ENCODE data around the gene CAMKMT. TPM values are rescaled to one million over a fixed set of nuclear protein-coding genes. Genes with fewer than 3 reads are reported as not detected.
"Not testable (repeated sequence)": the region's sequence is repeated elsewhere in the genome, so short reads cannot be mapped to it uniquely, and the experiment has no call there.

CAMKMT gene
- total RNA-seq, 1 donor from 2014 or later = 5.6 TPM

DNA sequence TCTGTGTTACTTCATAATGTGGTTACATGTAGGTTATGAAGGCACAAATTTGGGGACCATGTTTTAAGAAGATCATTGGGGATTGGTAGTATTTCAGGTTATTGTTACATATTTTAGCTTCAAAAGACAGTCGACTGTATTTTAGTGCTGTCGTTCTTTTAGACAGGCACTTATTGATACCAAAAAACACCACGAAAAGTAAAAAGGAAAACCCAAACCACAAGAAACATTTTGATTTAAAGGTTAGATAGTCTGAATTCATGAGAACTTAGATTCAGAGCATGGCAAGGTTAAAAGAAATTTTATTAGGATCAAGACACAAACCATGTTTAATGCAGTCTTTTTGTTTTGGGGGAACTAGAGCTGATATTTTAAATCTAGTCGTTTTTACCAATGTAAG, 209.0 kb downstream of the CAMKMT start:
- intact Hi-C loops (cut with DNase I) = no loop called here
- no peak for DNase-seq (ENCODE audit: low spot score)

DNA sequence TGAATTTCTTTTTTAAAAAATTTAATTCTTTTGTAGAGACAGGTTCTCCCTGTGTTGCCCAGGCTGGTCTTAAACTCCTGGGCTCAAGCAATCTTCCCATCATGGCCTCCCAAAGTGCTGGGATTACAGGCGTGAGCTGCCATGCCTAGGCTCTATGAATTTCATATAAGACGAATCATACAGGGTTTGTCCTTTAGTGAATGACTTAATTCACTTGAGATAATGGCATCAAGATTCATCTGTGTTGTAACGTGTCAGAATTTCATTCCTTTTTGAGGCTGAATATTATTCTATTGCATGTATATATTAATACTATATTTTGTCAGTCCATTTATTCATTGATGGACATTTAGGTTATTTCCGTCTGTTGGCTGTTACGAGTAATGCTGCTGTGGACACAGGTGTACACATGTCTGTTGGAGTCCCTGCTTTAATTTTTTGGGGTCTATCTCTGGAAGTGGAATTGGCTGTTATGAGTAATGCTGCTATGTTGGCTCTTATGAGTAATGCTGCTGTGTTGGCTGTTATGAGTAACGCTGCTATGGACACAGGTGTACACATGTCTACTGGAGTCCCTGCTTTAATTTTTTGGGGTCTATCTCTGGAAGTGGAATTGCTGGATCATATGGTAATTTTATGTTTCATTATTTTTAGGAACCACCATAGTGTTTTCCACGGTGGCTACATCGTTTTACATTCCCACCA, 210.6 kb downstream of the CAMKMT start:
- intact Hi-C loops (cut with DNase I) = no loop called here
- no peak for DNase-seq (ENCODE audit: low spot score)

DNA sequence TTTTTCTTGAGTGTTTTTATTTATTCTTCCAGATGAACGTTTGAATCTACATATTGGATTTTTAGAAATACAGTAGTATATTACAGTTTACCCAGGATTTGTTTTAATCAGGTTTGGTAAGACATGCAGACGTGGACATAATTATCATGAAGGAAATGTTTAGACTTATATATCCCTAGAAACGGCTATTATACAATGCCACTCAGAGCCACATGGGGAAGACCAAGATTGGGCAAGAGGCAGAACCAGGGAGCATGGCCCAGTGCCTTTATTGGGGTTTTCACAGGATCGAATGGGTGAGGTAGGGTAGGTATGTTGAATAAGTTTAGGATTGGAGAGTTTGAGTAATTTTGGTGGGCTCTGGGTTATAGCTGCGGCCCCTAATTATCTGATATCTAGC, 212.2 kb downstream of the CAMKMT start:
- intact Hi-C loops (cut with DNase I) = no loop called here

DNA sequence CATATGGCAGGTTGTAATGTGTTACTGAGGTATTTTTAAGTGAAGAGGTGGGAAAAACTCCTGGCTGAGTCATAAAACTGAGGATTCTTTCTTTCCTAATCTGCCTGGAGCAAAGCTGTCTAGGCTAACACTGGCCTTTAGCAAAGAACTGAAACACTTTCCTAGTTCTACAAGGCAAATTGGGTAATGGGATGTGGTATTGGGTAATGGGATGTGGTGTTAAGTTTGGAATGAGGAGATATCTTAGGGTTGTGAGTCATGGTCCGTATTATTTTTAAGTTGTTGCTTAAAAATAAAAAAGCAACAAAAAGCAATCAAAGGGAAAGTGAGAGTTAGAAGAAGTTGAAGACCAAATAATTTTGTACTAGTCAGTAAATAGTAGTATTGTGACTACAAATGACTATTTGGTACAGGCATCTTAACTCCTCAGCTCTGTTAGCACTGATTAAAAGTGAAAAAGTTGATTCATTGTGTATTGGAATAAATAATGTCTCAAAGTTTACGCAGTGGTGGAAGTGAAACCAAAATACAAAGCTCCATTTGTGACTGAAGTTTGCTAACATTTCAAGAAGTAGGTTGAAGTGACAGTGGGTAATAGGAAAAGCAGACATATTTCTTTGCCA, 216.8 kb downstream of the CAMKMT start:
- intact Hi-C loops (cut with DNase I) = no loop called here
- DNase-seq (ENCODE audit: low spot score) = no peak

More for the DNA sequence above, 212.2 kb downstream of the CAMKMT start:
- DNase-seq (ENCODE audit: low spot score) = no peak

DNA sequence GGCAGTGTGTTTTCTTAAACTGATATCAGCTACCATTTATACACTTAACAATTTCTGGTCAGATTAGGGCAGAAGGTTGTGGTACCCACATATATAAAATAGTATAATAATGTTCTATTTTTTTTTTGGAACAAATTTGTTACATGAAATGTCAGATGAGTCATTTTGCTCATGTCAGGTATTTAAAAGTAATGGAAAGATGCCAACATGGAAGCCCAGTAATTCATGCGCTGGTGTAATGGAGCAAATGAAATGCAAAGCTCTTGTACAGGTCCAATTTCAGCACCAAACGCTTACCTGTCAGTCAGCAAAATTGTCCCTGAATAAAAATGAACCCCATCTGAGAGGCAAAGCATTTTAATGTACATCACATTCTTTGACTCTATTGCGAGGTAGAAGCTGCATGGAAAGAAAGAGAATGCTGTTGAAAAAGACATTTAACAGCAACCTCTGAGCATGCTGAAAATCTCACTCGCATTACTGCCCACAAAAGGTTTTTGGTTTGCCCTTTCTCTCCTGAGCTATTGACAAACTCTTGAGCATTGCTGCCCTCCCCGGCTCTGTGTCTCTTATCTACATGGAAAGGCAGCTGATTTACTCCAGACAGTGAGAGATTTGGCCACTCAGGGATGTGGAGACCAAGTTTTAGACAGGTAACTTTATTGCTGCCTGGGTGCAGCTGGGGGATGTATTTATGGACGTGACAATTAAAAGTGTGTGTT, 217.5 kb downstream of the CAMKMT start:
- no peak for DNase-seq (ENCODE audit: low spot score)
- intact Hi-C loops (cut with DNase I) = no loop called here

DNA sequence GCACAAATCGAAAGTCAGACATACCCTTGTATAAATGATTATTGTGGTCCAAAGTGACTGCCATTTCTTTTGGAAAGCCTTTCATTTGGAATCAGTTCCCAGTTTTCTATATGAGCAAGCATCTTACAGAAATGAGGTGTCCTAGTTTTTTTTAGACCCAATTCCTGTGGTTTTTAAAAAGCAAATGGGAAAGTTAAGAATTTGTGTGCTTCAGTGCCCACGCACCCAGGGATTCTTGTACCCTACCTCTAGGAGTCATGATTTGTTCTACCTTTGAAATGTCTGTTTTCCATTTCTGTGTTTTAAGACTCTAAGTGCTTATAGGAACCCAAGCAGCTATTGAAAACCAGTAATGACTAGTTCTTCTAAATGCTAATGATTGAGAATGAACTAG, 218.1 kb downstream of the CAMKMT start:
- intact Hi-C loops (cut with DNase I) = no loop called here
- no peak for DNase-seq (ENCODE audit: low spot score)

DNA sequence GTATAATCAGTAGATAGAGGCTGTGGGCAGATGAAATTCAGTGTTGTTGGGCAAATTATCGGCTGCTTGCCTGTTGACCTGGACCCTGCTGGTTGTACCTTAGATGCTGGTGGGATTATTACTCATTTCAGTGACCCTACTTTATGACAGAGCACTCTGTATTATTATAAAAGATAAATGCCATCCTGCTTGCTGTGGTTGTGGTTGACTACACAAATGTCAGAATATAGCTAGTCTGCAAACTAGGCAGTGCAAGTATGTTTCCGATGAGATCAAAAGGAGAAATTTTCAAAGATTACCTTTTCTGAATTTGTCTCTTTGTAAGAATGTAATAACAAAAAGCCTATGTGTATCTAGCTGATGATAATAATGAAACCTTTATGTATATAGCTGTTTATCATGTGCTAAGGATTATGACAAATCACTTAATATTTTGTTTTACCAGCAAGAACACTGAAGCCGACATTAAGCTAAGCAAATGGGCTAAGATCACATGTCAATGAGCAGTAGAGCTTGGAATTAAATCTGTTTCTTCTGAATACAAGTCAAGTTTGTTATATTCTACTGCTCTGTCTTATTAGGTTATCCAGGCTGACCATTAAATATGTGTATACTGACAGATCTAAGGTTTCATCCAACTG, 219.2 kb downstream of the CAMKMT start:
- no peak for DNase-seq (ENCODE audit: low spot score)
- intact Hi-C loops (cut with DNase I) = no loop called here

DNA sequence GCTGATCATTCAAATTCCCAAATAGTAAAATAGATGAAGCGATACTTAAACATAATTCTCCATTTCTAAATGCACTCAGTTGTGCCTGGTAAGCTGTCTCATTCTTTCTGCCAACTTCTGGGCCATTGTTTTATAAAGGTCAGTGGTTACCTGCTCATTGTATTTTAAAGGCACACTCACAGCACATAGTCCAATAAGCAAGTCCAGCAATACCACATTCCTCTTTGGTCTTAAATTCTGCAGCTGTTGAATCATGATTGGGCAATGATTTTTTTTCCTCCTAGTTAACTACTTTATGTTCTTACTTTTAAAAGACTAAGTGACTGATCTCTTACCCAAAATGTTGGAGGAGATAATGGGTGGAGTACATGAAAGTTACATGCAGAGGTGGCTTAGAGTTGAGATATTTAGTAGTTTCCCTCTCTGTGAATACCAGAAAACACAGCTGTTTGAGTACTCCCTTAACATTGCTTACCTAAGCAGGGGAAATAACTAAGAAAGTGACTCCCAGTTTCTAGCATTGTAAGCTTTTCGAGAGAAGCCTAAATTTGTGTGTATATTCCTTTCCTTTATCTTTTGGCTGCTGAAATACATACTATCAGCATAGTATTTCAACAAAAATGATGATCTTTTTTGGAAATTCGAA, 220.7 kb downstream of the CAMKMT start:
- intact Hi-C loops (cut with DNase I) = no loop called here
- no peak for DNase-seq (ENCODE audit: low spot score)

DNA sequence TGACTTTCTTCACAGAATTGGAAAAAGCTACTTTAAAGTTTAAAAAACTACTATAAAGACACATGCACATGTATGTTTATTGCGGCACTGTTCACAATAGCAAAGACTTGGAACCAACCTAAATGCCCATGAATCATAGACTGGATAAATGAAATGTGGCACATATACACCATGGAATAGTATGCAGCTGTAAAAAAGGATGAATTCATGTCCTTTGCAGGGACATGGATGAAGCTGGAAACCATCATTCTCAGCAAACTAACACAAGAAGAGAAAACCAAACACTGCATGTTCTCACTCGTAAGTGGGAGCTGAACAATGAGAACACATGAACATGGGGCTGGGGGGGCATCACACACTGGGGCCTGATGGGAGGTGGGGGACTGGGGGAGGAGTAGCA, 233.9 kb downstream of the CAMKMT start:
- intact Hi-C loops (cut with DNase I); DNase-seq (ENCODE audit: low spot score): not testable (repeated sequence)

DNA sequence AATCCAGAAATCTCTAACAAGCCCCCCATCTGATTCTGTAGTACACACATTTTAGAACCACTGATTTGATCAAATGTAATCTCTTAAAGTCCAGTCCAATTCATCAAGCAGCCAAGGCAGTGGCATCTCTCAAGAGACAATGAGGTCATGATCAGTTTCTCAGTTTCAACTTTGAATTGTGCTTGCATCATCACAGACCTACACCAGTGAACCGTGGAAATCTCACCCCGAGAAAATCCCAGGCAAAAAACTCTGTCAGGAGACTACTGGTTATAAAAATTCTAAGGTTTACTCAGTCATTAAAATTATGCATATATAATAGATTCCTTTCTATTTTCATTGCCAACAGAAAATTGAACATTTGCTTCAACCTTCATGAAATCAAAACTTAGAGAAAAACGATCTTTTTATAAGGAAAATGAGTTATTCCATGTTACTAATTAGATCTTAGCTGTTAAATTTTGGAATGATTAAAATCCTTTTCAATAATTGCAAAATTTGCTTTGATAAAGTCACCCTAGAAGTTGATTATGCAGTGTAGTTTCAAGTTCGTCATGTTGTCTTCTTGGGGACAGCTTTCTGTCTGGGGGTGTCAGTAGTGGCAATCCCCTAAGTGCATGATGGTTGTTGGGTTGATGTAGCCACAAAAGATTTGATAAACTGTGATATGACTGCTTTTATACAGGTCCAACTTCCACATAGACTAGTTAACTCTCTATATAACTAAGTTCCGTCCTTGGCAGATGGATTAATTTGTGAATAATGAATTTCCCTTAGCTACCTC, 235.0 kb downstream of the CAMKMT start:
- intact Hi-C loops (cut with DNase I) = no loop called here
- no peak for DNase-seq (ENCODE audit: low spot score)

DNA sequence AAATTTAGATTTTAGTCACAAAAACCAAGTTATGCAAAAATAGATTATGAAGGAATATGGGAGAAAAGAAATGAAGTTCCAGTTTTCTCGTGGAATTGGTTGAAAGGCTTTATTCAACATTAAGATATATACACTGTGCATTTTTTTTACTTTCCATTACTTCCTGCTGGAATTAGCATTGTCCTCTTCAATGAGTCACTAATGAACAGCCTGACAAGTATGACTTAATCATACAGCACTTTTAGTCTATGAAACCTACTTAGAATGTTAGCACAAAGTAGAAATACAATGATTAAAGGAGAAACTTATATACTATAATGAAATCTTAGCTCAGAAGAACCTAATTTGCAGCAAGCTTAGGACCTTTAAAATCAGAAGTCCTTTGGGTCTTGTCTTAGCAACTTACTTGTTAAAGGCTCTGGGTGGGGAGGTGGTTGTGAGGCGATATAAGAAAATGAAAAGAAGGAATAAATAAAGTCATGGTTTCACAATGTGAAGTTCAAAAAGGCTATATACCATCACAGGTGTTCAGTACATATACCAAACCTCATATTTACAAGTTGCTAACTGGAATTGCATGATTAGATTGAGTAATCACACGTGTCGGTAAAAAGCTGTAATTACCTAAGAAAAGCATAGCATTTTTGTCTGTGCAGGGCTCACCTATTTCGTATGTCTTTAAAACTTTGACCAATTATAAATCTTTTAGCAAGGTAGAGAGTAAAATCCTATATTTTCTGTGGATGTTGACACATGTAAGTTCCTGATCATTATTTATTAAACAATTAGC, 236.8 kb downstream of the CAMKMT start:
- DNase-seq (ENCODE audit: low spot score) = no peak
- intact Hi-C loops (cut with DNase I) = no loop called here

DNA sequence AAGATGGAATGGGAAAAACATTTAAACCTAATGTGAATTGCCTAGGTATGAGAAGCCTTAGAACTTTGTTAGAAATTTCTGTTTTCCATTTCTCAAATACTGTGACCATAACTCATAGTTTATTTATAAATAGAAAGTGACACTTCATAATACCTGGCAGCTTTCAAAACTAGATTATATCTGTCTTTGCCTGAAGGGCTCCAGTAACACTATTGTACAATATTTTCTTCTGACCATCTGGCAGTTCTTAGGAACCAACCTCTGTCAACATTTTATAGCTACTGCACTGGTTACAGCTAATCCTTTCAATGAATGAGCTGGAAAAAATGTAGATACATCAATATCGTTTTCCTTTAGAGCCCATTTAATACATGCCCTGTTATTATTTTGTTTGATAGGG, 237.4 kb downstream of the CAMKMT start:
- no peak for DNase-seq (ENCODE audit: low spot score)

DNA sequence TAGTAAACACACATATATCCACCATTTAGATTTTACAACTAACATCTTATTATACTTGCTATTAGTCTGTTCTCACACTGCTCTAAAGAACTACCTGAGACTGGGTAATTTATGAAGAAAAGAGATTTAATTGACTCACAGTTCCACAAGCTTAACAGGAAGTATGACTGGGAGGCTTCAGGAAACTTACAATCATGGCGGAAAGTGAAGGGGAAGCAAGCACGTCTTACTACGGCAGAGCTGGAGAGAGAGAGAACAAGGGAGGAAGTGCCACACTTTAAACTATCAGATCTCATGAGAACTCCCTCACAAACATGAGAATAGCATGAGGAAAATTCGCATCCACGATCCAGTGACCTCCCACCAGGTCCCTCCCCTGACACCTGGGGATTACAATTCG, 240.7 kb downstream of the CAMKMT start:
- intact Hi-C loops (cut with DNase I) = no loop called here
- no peak for DNase-seq (ENCODE audit: low spot score)

More for the DNA sequence above, 237.4 kb downstream of the CAMKMT start:
- intact Hi-C loops (cut with DNase I) = no loop called here

DNA sequence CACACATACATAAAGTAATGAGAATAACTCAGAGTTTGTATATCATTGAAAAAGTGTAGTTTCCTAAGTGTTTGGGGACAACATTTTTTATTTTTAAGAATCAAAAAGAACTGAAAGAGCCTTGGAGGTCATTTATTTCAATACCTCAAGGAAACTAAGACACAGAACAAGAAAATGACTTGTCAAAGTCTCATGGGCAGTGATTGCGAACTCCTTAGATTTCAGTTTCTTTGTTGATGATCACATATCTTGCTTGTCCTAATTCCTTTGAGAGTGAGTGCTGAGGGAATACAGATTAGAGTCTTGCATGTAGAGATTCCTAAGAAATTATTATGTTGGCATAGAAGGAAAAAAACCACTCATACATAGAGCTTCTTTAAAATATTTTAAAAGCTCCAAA, 243.8 kb downstream of the CAMKMT start:
- DNase-seq (ENCODE audit: low spot score) = no peak
- intact Hi-C loops (cut with DNase I) = no loop called here

DNA sequence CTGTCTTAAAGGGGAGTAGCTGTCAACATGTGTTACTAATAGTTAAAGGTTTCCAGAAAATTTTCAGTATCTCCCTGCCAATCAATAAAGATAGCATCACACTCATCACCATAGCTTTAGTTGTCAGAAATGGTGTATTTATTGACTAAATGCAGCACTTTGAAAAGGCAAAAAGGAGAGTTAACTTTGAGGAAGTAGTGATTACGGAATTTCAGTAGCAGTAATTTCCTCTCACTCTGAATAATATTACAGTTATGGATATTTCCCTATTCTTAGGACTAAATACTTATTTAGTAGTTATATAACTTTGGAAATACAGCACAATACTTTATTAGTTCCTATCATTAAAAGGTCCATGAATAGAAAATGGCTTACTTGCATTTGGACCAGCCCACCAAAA, 250.5 kb downstream of the CAMKMT start:
- DNase-seq (ENCODE audit: low spot score) = no peak
- intact Hi-C loops (cut with DNase I) = no loop called here

DNA sequence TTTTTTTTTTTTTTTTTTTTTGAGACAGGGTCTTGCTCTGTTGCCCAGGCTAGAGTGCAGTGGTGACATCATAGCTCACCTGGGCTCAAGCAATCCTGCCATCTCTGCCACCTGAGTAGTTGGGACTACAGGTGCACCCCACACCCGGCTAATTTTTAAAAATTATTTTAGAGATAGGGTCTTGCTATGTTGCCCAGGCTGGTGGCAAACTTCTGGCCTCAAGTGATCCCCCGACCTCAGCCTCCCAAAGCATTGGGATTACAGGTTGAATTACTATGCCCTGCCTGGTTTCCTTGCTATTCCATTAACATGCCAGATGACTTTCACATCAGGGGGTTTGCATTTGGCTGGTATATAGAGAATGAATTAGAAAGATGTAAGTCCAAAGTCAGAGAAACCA, 253.2 kb downstream of the CAMKMT start:
- no peak for DNase-seq (ENCODE audit: low spot score)
- intact Hi-C loops (cut with DNase I) = no loop called here

DNA sequence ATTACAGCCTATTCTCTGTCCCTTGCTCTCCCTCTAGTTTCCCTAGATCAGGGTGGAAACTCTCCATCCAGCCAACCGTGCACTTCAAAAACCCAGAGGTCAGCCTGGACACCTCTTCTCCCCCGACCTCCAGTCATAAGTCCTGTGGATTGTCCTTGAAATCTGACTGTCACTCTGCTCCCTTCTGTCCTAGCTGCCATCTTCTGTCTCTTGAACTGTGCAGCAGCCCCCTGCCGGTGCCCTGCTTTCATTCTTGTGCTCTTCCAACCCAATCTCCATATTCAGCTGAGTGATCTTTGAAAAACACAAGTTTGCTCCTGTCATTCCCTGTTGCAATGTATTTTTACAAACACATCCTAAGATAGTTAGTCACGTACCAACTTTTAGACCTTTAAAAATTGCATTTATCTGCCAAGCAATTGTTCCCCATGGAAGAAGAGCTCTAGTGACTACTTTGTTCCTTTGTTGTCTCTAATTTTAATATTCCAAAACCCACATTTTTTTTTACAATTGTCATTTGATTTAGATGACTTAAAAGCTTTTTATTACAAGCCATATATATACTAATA, 254.3 kb downstream of the CAMKMT start:
- DNase-seq (ENCODE audit: low spot score) = no peak
- intact Hi-C loops (cut with DNase I) = no loop called here

DNA sequence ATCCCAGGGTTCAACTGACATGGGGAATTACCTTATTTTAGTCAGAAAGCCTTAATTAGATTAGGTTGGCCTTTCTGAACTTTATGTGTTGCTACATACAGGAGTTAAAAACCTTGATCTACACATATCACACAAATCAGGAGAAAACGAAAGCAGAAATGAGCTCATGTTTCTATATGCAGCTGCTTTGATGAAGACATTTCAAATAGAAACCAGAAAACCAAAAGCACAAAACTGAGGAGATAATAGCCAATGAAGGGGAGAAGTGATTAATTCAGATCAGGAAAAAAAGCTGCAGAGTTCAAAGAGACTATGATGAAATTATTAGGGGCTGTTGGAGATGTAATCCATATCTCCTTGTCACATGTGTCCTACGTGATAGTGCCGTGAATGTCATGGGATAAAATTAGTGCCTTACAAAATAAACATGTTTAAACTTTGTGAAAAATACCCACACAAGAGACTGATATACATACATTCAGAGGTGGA, 255.0 kb downstream of the CAMKMT start:
- no peak for DNase-seq (ENCODE audit: low spot score)
- intact Hi-C loops (cut with DNase I) = no loop called here

Data from cardiac septum (tissue), 1 donor.